HG03565 (cell line): ENCODE results near the gene PHIP.

Experiments used
- ATAC-seq: cut with Tn5 transposase; IDR thresholded peaks from one replicate; pipeline ENCODE4 v1.9.1; 2021; ENCODE audit warnings: mild to moderate bottlenecking, moderate library complexity; ENCODE audit not compliant: unreplicated experiment

The PHIP gene

DNA sequence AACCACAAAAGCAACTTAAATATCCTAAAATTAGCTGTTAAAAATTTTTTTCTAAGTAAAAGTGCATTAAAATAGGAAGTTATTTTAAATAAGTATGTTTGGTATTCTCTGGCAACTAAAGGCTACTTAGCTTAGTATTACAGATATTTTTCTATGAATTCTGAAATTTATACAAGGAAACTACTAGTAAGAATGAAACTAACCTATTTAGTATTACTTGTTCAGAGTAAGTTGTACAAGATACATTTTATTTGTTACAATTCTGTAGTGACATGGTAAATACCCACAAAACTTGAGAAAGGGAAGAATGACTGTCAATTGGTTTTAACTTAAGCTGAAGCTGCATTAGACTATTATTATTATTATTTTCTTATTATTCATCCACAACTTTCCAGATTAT is 6.5 kb downstream of the PHIP start:
- peak; percentile 25 for ATAC-seq

DNA sequence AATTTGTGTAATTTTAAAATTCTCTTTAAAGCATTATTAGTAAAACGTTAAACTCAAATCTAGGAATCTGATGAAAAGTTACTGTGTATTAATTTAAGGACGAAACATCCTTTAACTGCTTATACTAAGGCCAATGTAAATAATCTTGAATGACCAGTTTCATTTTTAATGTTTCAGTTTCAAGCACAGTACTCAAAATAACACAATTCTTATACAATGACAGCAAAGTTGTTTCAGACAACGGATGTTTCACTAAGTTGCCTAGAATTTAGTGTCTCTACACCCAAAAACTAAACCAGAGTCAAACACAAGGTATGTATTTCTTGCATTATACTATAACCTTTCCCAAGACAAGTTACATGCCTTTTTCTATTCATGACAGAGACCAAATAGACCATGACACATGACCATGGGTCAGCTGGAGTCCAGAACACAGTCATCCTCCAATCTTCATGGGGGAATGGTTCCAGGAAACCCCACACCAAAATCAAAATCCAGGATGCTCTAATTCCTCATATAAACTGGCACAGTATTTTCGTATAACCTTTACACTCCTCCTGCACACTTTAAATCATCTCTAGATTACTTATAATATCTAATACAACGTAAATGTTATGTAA is 7.7 kb downstream of the PHIP start:
- peak; percentile 74 for ATAC-seq

DNA sequence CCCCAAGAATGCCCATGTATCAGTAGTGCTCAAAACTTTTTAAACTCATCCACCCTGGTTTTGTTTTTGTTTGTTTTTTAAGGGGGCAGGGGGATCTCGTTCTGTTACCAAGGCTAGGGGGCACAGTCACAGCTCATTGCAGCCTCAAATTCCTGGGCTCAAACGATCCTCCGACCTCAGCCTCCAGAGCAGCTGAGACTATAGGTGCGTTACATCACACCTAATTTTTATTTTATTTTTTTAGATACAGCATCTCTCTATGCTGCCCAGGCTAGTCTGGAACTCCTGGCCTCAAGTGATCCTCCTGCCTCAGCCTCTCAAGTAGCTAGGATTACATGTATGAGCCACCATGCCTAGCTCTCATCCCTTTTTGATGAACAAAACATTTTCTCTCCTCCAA is 11.2 kb downstream of the PHIP start:
- no peak for ATAC-seq

DNA sequence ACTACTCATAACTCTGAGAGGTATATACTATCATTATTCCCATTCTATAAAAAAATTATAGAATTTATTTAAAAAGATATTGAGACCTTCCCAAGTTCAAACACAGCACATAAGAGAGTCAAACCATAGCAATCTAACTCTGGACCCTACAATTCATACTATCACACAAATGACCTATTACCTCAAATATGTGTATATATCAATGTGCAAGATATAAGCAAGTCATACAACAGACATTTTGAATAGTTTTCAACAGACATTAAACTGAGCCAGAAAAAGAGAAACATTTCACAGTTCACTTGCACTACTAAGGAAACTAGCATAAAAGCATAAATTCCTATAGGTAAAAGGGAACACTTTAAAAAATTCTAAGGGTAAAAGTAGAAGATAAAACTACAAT is 11.7 kb downstream of the PHIP start:
- no peak for ATAC-seq

DNA sequence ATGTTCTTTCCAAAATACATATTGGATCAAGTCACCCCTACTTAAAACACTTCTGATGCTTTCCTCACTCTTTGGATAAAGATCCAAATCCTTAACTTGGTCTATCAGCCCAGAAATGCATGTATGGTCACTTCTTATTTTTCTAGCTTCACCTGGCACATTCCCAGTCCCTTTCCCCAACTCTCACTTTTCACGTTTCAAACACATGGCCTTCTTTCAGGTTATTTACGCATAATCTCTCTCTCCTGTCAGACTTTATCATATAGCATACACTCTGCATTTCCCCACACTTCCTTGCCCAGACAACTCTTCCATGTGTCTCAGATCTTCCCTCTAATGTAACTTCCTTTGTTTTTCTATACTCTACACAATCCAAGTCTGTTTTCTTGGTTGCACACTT is 12.8 kb downstream of the PHIP start:
- no peak for ATAC-seq

DNA sequence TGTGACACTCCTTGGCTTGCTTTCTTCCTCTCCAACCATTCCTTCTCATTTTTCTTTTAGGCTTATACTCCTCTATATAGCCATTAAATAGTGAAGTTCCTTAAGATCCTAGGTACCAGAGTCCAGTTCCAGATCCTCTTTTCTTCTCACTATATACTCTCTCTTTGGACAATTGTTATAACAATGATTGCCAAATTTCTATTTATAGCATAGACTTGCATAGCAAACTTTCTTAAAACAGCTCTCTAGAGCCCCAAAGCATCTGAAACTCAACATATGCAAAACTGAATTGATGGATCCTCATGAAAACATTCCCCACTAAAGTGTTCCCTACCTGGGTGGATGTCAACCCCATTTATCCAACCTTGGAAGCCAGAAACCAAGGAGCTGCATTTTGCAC is 13.4 kb downstream of the PHIP start:
- ATAC-seq: no peak

DNA sequence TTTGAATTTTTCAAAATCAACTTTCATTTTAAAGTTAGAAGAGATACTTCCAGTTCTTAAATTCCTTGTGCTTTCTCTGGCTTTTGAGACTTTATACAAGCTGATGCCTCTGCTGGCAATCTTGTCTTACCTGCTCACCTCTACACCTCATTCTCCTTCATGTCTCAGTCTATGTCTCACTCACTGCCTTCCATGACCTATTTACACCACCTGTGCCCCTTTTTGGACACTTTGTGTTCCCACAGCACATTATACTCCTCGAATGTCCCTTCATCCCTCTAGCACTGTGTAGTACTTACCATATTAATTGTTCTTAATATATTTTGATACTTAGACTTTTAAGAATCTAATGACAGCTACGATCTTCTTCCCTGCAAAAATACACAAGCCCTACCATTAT is 15.3 kb downstream of the PHIP start:
- no peak for ATAC-seq

DNA sequence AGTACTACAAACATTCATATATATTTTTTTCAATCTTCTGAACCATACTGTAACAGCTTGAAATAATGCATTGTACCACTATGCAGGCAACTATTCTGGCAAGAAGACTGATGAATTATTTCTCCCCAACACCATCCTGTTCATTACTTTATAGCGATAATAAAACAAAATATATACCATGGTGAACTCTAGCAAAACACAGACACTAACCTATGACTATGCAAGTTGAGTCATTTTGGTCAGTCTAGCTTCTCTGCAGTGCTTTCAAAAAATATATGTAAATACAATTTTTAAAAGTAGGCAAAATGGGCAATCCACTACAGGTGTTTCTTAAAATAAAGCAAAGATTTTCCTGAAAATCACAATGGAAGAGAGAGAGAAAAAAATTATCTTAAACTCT is 20.3 kb downstream of the PHIP start:
- ATAC-seq: no peak

DNA sequence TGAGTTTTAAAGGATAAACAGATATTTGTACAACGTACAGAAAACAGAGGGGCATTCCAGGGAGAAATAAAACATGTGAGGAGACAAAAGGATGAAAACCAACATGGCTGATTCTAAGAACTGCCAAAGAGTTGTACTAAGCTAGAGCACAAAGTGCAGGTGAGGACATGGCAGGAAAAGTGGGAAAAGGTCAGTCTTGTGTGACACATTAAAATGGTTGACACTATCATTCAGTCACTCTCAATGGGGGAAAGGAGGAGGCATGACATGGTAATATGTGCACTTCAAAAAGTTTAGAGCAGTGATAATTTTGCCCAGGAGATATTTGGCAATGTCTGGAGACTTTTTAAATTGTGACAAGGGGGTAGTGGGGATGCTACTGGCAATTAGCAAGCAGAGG is 21.8 kb downstream of the PHIP start:
- no peak for ATAC-seq

DNA sequence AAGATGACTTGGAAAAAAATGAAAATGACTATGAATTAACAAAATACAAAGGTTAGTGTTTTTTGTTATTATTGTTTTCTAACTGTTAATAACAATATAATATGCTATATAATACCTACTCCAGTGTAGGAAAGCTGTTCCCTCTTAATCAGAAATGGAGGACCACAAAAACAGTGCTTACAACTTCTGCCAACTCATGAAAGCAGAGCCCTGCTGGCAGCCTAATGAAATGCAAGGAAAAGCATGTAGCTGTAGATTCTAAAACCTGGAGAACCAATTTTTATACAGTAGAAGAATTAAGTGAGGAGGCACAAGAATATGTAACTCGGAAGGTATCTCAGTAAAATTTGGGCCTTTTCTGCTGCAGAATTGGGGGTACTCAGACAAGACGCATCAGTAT is 29.4 kb downstream of the PHIP start:
- ATAC-seq: no peak

DNA sequence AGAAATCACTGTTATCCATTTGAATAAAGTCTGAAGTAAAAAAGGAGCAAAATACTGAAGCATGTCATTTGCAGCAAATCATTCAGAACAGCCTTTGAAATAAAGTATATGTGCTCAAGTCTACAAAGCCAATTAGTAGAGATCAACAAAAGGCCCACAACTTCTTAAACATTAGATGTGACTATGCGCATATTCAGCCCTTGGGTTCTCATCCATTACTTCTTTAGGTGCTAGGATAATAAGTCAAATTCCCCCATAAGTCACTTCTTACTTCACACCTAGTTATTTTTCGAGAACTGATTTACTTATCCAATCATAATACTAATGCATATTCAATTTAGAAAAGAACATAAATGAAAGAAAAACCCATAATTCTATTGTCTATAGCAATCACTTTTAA is 31.0 kb downstream of the PHIP start:
- ATAC-seq: no peak

DNA sequence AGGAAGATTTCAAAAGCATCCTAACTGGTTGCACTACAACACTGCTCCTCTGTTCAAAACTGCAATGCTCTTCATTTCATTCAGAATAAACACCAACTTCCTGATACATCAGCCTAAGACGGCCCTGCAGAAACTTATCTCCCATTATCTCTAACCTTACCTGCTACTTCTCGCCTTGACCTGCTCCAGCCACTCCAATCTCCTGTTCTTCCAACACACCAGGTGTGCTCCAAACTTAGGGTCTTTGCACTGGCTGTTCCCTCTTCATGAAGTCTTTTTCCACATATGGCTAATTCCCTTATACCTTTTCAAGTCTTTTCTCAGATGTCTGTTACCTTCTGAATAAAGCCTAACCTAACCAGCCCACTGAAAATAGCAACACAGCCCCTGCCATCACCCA is 32.1 kb downstream of the PHIP start:
- ATAC-seq: no peak

DNA sequence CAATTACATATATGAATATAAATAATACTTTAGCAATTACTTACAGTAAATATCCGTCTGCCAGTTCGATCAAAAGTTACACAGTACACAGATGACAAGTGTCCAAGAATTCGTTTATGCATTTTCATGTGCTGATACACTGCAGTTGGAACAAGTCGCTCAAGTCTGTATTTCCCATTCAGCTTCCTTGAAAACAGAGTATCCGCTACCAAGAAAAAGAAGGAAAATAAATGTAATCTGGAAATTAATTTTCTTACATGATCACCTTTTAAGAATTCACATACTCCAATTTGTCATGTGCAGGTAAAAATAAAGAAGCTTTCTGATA is 35.3 kb downstream of the PHIP start:
- ATAC-seq: no peak

DNA sequence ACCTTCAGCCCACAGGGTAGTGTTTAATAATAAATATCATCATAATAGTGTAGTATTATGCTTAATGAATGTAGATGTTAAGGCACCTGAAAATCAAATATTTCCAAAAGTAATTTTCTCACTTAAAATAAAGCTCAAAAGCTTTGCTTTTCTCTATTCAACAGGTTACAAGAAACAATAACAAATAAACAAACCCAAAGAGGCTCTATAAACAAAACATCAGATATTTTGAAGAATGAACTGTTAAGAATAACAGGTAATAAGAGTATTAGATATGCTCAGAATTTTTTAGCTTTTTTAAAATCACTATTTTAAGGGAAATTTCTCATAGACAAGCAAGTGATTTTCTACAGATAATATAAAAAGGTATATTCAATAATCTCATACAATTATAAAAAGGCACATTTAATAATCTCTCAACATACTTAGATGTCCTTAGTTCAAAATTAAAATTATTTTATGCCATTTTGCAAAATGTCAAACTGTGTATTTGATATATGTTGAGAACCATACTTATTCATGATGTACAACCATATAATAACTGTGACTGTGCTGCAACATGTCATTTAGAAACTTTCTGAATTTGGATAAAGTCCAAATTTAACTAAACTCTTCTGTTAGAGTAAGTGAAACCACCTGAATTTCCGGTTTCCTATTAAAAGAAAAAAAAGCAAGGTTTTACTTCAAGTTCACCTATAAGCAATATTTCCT is 35.8 kb downstream of the PHIP start:
- peak; percentile 72 for ATAC-seq

DNA sequence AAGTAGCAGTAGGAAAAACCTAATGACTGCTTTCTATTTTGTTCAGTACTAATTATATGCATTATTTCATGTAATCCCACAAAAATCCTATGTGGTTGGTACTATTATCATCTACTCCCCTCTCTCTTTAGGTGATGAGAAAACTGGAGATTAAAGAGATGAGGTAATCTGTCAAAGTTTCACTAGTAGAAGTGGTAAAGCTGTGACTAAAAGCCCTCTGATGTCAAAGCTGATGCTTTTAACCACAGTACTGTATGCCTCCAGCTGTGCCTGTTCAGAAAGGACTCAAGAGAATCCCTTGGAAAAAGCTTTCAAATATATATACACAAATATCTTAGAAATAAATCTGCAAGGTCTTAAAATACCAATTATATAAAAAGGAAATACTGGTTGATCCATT is 38.0 kb downstream of the PHIP start:
- peak; percentile 75 for ATAC-seq

DNA sequence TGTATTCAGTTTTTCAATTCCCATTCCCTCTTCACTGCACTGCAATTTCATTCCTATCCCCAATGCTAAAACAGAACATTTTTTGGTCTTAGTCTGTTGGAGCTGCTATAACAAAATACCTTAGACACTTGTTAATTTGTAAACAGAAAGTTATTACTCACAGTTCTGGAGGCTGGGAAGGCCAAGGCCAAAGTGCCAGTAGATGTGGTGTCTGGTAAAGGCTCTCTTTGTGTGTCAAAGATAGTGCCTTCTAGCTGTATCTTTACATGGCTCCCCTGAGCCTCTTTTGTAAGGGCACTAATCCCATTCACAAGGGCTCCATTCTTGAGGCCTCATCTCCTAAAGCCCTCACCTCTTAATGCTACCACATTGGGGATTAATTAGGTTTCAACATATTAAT is 40.0 kb downstream of the PHIP start:
- no peak for ATAC-seq

DNA sequence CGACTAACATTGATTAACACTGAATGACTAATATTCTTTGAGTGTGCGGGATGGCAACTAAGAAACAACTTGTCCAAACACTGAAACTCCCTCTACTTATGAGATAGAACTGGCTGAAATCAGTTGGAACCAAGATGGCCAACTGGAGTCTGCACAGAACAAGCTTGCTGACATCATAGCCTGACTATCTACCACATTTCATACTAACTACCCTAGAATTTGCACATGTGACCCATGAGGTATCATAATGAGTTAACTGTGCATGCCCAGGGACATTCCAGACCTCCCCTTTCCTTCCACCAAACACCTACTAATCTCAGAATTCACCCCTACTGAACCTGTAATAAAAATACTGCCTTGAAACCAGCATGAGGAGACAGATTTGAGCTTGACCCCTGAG is 43.2 kb downstream of the PHIP start:
- peak; percentile 48 for ATAC-seq

DNA sequence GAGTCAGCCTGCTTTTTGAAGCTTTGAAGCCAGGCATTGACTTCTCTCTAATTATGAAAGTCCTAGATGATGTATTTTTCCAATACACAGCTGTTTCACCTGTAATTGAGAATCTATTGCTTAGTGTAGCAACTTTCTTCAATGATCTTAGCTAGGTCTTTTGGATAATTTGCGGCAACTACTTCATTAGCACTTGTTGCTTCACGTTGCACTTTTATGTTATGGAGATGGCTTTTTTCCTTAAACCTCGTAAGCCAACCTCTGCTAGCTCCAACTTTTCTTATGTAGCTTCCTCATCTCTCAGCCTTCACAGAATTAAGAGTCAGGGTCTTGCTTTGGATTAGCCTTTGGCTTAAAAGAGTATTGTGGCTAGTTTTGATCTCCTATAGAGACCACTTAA is 44.8 kb downstream of the PHIP start:
- no peak for ATAC-seq

DNA sequence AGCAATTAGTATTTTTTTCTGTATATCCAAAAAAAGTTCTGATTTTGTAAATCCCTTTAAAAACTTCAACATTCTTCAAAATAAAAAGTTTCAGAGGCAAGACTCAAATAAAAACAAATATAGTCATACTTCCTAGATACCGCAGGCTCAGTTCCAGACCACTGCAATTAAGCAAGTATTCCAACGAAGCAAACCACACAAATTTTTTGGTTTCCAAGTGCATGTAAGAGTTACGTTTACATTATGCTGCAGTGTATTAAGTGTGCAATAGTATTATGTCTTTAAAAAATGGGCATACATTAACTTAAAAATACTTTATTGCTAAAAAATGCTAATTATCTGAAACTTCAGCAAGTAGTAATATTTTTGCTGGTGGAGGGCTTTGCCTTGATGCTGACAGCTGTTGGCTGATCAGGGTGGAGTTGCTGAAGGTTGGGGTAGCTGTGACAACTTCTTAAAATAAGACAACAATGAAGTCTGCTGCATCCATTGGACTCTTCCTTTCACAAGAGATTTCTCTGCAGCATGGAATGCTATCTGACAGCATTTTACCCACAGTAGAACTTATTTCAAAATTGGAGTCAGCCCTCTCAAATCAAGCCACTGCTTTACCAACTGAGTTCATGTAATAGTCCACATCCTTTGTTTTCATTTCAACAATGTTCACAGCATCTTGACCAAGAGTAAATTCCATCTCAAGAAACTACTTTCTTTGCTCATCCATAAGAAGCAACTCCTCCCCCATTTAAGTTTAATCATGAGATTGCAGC is 46.0 kb downstream of the PHIP start:
- no peak for ATAC-seq

DNA sequence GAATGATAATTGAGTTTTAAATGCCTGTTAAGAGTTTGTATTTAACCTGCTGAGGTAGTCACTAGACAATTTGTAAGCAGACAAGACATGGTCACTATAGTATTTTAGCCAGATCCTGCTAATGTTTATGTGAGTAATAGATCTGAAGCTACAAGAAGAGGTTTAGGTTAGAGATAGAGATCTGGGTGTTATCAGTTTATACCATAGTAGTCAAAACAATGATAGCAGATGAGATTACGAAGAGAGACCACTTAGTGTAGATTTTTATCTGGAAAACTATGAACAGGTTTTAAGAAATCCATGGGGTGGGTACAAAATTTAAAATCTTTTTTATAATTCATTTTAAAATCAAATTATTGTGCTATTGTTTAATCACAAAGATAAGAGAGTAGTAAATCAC is 47.5 kb downstream of the PHIP start:
- no peak for ATAC-seq

DNA sequence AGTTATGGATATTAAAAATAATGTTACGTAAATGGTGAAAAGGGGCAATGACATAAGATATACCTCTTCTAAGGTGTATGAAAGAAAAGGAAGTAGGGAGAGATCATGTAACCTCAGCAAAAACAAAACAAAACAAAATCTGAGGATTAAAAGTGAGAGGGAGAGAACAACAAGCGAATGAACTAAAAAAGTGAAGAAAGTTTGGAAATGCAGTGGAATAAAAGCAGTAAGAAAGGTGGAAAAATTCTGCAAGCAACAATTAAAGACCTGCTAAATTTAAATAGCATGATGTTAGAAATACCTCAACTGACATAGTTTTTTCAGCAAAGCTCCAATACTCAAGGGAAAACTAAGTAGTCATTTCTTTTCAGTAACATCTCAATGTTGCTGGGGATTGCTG is 48.0 kb downstream of the PHIP start:
- ATAC-seq: no peak

DNA sequence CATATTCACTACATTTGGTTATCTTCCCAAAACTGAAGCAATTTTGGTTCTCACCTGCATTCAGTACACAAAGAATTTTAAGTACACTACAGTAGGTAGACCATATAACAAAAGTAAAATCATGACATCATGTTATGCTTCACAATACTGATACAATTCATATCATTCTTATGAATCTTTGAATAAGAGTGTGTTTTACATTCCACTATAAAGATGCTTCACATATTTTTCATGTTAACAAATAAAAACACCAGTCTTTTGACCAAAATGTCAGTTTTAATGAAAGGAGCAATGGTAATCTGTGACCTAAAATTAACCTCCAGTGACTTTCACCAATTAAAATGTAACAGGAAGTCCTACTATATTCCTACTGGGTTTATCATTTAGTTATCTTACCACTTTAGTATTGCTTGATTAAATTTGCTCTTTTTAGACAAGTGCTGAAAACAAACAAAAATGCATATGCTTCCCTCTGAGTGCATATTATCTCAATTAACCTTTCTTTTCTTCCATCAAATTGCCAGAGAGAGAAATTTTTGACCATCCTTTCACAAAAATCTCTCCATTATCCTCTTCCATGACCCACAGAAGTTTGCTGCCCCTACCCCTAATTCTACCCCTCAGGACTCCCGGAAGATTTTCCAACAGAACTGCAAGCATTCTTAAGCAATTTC is 49.3 kb downstream of the PHIP start:
- ATAC-seq: no peak
